ENCODE results near the gene NAA10. TPM values are rescaled to one million over a fixed set of nuclear protein-coding genes. Genes with fewer than 3 reads are reported as not detected.

Gene NAA10
- total RNA-seq, 1 donor from 2014 or later: 69.2 TPM

DNA sequence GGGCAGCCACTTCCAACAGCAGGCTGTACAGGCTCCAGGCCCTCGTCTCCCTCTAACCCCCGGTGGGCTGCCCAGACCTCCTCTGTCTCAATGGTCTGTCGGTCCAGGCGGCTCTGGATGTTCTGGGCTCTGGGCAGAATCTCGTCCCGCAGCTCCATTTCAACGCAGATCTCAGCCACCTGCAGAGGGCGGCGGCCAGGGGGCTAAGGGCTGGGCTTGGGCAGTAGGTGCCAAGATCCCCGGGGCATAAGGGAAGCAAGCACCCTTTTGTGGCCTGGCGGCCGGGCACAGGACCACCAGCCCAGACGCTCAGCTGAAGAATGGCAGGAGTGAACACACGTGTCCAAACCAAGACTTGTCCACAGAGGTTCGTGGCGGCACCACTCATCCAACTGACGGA is 21.1 kb downstream of the NAA10 start:
- no peak overlapping the region for H3K27ac ChIP-seq
- intact Hi-C loops (cut with DNase I): no loop called here
- ATAC-seq: no peak
- no peak for DNase-seq
- peaks cover 14% of the 10 kb centered on the region for H3K36me3 ChIP-seq
- H3K9me3 ChIP-seq: no peaks in the 10 kb centered on the region
- no peaks in the 10 kb centered on the region for H3K27me3 ChIP-seq (ENCODE audit: low read depth)
- no peaks in the 10 kb centered on the region for H3K4me1 ChIP-seq
- TF ChIP-seq, protein P1, sequence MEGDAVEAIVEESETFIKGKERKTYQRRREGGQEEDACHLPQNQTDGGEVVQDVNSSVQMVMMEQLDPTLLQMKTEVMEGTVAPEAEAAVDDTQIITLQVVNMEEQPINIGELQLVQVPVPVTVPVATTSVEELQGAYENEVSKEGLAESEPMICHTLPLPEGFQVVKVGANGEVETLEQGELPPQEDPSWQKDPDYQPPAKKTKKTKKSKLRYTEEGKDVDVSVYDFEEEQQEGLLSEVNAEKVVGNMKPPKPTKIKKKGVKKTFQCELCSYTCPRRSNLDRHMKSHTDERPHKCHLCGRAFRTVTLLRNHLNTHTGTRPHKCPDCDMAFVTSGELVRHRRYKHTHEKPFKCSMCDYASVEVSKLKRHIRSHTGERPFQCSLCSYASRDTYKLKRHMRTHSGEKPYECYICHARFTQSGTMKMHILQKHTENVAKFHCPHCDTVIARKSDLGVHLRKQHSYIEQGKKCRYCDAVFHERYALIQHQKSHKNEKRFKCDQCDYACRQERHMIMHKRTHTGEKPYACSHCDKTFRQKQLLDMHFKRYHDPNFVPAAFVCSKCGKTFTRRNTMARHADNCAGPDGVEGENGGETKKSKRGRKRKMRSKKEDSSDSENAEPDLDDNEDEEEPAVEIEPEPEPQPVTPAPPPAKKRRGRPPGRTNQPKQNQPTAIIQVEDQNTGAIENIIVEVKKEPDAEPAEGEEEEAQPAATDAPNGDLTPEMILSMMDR (IDR thresholded peaks at IDR 0.05): no peak
- no peak overlapping the region for H3K4me3 ChIP-seq

DNA sequence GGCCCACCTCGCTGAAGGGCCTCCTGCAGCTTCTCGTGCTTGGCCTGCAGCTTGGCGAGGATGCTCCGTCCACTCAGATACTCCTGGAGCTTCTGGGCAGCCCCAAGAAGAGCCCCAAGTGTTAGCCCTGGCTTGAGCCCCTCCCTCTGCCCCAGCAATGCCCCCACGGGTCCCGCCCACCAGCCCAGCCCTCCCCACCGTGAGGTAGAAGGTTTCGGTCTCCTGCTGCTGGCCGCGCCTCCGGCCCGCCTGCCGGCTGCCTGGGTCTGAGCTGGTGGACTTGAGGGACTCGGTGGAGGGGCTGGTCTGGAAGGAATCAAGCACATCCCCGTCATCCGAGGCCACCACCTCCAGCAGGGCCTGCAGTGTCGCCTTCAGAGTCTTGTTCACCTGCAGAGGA is 21.6 kb downstream of the NAA10 start:
- Histone ChIP-seq H3K9me3 (no peaks in the 10 kb centered on the region), H3K4me3 (no peak overlapping the region), H3K27ac (no peak overlapping the region), H3K36me3 (peaks cover 9% of the 10 kb centered on the region), H3K27me3 (ENCODE audit: low read depth) (no peaks in the 10 kb centered on the region), H3K4me1 (no peaks in the 10 kb centered on the region)
- TF ChIP-seq, protein P1 (IDR thresholded peaks at IDR 0.05): no peak
- ATAC-seq: no peak
- intact Hi-C loops (cut with DNase I): no loop called here
- DNase-seq: no peak

DNA sequence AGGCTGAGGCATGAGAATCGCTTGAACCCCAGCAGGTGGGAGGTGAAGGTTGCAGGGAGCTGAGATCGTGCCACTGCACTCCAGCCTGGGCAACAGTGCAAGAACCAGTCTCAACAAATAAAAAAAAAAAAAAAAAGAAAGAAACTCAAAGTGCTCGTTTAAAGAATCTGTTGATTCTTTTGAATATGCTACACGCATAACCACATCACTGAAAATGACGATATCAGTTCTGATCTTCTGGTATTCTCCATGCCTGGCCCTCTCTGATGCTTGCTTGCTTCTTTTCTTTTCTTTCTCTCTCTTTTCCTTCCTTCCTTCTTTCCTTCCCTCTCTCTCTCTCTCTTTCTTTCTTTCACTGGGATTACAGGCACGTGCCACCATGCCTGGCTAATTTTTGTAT is 23.0 kb downstream of the NAA10 start:
- Histone ChIP-seq H3K36me3 (peaks cover 8% of the 10 kb centered on the region), H3K4me1 (no peaks in the 10 kb centered on the region), H3K9me3 (no peaks in the 10 kb centered on the region), H3K4me3 (no peak overlapping the region), H3K27ac (no peak overlapping the region), H3K27me3 (ENCODE audit: low read depth) (no peaks in the 10 kb centered on the region)
- DNase-seq (no peak), ATAC-seq (no peak)
- intact Hi-C loops (cut with DNase I): no loop called here
- TF ChIP-seq, protein P1 (IDR thresholded peaks at IDR 0.05): no peak

DNA sequence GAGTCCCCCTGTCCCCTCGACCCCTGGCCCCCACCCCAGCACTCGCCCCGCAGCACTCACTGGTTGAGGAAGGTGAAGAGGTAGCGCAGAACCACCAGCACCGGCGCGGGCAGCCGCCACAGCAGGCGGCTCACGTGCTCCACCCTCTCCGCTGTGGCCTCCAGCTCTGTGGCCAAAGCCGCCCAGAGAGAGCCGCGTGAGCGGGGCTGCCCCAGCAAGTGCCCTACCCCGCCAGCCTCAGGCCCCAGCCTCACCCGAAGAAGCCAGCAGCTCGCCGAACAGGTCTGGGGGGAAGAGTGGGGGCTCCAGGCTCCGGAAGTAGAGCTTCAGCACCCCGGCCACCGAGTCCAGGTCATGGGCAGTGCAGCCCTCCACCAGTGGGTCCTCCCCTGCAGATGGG is 24.4 kb downstream of the NAA10 start:
- TF ChIP-seq, protein P1 (IDR thresholded peaks at IDR 0.05): no peak
- no peak for DNase-seq

DNA sequence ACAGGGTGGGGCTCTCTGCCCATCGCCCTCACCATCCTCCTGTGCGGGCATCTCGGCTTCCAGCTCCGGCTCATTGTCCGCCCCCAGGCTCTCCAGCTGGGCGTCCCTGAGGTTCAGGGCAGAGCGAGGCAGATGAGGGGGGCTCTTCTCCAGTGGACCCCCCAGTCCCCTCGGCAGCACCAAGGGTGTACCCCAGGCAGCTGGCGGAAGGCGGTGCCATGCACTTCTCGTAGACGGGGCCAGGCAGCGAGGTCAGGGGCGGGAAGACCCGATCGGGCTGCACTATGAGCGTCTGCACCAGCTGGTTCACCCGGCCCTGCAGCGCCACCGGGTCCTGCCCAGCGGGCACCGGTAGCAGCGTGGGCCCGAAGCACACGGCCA is 24.9 kb downstream of the NAA10 start:
- TF ChIP-seq, protein P1 (IDR thresholded peaks at IDR 0.05): no peak
- no peak overlapping the region for H3K4me3 ChIP-seq
- intact Hi-C loops (cut with DNase I): no loop called here
- peaks cover 2% of the 10 kb centered on the region for H3K4me1 ChIP-seq
- DNase-seq (no peak), ATAC-seq (no peak)
- H3K27me3 ChIP-seq (ENCODE audit: low read depth): no peaks in the 10 kb centered on the region
- H3K27ac ChIP-seq: no peak overlapping the region
- peaks cover 8% of the 10 kb centered on the region for H3K36me3 ChIP-seq
- no peaks in the 10 kb centered on the region for H3K9me3 ChIP-seq

More for the DNA sequence above, 24.4 kb downstream of the NAA10 start:
- H3K27me3 ChIP-seq (ENCODE audit: low read depth): no peaks in the 10 kb centered on the region
- intact Hi-C loops (cut with DNase I): no loop called here
- no peak overlapping the region for H3K4me3 ChIP-seq
- H3K4me1 ChIP-seq: no peaks in the 10 kb centered on the region
- H3K27ac ChIP-seq: no peak overlapping the region
- H3K9me3 ChIP-seq: no peaks in the 10 kb centered on the region
- H3K36me3 ChIP-seq: peaks cover 8% of the 10 kb centered on the region
- ATAC-seq: no peak

Measured in lower lobe of right lung (tissue), 2 donors.